Measurements from ENCODE around the gene FTSJ1. TPM values are rescaled to one million over a fixed set of nuclear protein-coding genes. Genes with fewer than 3 reads are reported as not detected.

The FTSJ1 gene
- total and polyA plus RNA-seq, 3 donors from 2014 or later: 38.0 to 50.9 (median 46.4) TPM

DNA sequence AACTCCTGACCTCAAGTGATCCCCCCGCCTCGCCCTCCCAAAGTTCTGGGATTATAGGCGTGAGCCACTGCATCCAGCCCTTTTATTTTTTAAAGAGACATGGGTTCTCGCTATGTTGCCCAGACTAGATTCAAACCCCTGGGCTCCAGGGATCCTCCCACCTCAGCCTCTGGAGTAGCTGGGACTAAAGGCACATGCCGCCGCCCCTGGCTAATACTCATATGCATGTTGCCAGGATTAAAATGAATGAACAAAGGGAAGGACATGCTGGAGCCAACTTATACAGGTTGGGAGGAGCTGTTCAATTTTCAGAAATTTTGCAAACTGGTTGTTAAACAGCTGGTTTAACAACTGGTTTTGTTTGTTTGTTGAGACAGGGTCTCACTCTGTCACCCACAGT lies 1.4 kb upstream of the FTSJ1 start:
- TF ChIP-seq POLR2A (IDR thresholded peaks at IDR 0.05): no peak
- TF ChIP-seq, protein P1, sequence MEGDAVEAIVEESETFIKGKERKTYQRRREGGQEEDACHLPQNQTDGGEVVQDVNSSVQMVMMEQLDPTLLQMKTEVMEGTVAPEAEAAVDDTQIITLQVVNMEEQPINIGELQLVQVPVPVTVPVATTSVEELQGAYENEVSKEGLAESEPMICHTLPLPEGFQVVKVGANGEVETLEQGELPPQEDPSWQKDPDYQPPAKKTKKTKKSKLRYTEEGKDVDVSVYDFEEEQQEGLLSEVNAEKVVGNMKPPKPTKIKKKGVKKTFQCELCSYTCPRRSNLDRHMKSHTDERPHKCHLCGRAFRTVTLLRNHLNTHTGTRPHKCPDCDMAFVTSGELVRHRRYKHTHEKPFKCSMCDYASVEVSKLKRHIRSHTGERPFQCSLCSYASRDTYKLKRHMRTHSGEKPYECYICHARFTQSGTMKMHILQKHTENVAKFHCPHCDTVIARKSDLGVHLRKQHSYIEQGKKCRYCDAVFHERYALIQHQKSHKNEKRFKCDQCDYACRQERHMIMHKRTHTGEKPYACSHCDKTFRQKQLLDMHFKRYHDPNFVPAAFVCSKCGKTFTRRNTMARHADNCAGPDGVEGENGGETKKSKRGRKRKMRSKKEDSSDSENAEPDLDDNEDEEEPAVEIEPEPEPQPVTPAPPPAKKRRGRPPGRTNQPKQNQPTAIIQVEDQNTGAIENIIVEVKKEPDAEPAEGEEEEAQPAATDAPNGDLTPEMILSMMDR (IDR thresholded peaks at IDR 0.05): no peak
- intact Hi-C loops (cut with DNase I; ENCODE audit: low total_unique reads): no loop called here
- Histone ChIP-seq H3K4me3 (no peak overlapping the region), H3K9me3 (no peaks in the 10 kb centered on the region), H3K36me3 (ENCODE audit: low read depth, missing control alignments) (no peaks in the 10 kb centered on the region), H3K27ac (no peak overlapping the region), H3K4me1 (peaks cover 7% of the 10 kb centered on the region), H3K27me3 (no peaks in the 10 kb centered on the region)
- DNase-seq: no peak
- WGBS, 2 donors: 59 to 73% methylated on average over 3 to 6 of the region's 6 CpGs

GRCh38 chrX:48475296-48475695 lies 703 bp upstream of the FTSJ1 start:
- H3K4me3 ChIP-seq: peak overlapping the region; percentile 70 to 75
- H3K27me3 ChIP-seq: no peaks in the 10 kb centered on the region
- DNase-seq: no peak
- H3K27ac ChIP-seq: peak overlapping the region in 1 of 2 donors; percentile 72
- H3K36me3 ChIP-seq (ENCODE audit: low read depth, missing control alignments): no peaks in the 10 kb centered on the region
- intact Hi-C loops (cut with DNase I; ENCODE audit: low total_unique reads): no loop called here
- no peak for TF ChIP-seq POLR2A (IDR thresholded peaks at IDR 0.05)
- TF ChIP-seq, protein P1 (IDR thresholded peaks at IDR 0.05): no peak
- no peaks in the 10 kb centered on the region for H3K9me3 ChIP-seq
- H3K4me1 ChIP-seq: peaks cover 7% of the 10 kb centered on the region
- WGBS, 2 donors: 0 to 5% methylated on average over 5 of the region's 5 CpGs

GRCh38 chrX:48476919-48477318 lies 920 bp downstream of the FTSJ1 start:
- Histone ChIP-seq H3K4me3 (peak overlapping the region in 1 of 2 donors; percentile 75), H3K4me1 (peaks cover 7% of the 10 kb centered on the region), H3K9me3 (no peaks in the 10 kb centered on the region), H3K27me3 (no peaks in the 10 kb centered on the region), H3K27ac (no peak overlapping the region), H3K36me3 (ENCODE audit: low read depth, missing control alignments) (no peaks in the 10 kb centered on the region)
- intact Hi-C loops (cut with DNase I; ENCODE audit: low total_unique reads): no loop called here
- no peak for DNase-seq
- WGBS, 2 donors: 34 to 54% methylated on average over 4 of the region's 4 CpGs
- TF ChIP-seq, protein P1 (IDR thresholded peaks at IDR 0.05): no peak
- TF ChIP-seq POLR2A (IDR thresholded peaks at IDR 0.05): no peak

DNA sequence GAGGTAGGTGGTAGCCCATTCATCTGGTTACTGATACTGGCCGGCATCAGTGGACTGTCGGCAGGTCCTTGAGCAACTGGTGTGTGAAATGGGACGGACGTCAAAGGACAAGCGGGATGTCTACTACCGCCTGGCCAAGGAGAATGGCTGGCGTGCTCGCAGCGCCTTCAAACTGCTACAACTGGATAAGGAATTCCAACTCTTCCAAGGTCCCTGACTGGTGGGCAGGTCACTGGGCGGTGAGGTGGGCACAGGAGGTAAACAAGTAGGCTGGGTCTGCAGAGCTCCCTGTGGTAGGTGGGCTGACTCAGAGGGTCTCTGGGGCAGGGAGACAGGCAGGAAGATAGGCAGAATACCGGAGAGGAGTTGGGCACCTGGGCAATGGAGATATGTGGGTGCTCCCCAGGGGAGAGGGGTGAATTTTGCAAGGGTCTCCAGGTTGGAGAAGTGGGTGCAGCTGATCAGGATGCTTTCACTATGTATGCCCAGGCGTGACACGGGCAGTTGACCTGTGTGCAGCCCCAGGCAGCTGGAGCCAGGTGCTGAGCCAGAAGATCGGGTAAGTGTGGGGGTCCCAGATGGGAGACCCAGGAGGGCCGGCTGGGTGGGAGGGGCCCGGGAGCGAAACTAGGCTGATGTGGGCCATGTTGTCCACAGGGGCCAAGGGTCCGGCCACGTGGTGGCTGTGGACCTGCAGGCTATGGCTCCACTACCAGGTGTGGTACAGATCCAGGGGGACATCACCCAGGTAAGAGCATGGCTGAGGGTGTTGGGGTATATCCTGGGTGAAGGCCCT lies 2.2 kb downstream of the FTSJ1 start:
- TF ChIP-seq POLR2A (IDR thresholded peaks at IDR 0.05): no peak
- TF ChIP-seq, protein P1 (IDR thresholded peaks at IDR 0.05): no peak
- intact Hi-C loops (cut with DNase I; ENCODE audit: low total_unique reads): no loop called here
- WGBS, 2 donors: 92 to 98% methylated on average over 8 to 17 of the region's 19 CpGs
- no peak overlapping the region for H3K27ac ChIP-seq
- no peaks in the 10 kb centered on the region for H3K27me3 ChIP-seq
- peaks cover 7% of the 10 kb centered on the region for H3K4me1 ChIP-seq
- no peaks in the 10 kb centered on the region for H3K9me3 ChIP-seq
- DNase-seq: no peak
- no peak overlapping the region for H3K4me3 ChIP-seq
- no peaks in the 10 kb centered on the region for H3K36me3 ChIP-seq (ENCODE audit: low read depth, missing control alignments)

GRCh38 chrX:48478806-48479205 lies 2.8 kb downstream of the FTSJ1 start:
- no peak overlapping the region for H3K4me3 ChIP-seq
- H3K36me3 ChIP-seq (ENCODE audit: low read depth, missing control alignments): no peaks in the 10 kb centered on the region
- intact Hi-C loops (cut with DNase I; ENCODE audit: low total_unique reads): no loop called here
- DNase-seq: no peak
- TF ChIP-seq POLR2A (IDR thresholded peaks at IDR 0.05): no peak
- TF ChIP-seq, protein P1 (IDR thresholded peaks at IDR 0.05): no peak
- peaks cover 1% of the 10 kb centered on the region for H3K4me1 ChIP-seq
- 77 to 88% methylated on average over 5 of the region's 5 CpGs for WGBS, 2 donors
- no peaks in the 10 kb centered on the region for H3K9me3 ChIP-seq
- no peak overlapping the region for H3K27ac ChIP-seq
- H3K27me3 ChIP-seq: no peaks in the 10 kb centered on the region
